T-helper 2 cell treated with Interferon-gamma antibody and Interleukin-4, amounts not matched to agents 5 μg/mL and 100 μg/mL, for 36 hours (primary cell): ENCODE results near the gene DNAH14.
"Not testable (repeated sequence)": the region's sequence is repeated elsewhere in the genome, so short reads cannot be mapped to it uniquely, and the experiment has no call there.

Source experiments
- DNase-seq: peaks from one replicate; pipeline ENCODE4 v3.0.0; 2021; ENCODE audit warnings: low spot score
- H3K27ac Mint-ChIP-seq: one replicate; pipeline ENCODE4 v1.8.0; 2021; ENCODE audit warnings: mild to moderate bottlenecking, mixed read lengths
- H3K27me3 Mint-ChIP-seq: one replicate; pipeline ENCODE4 v1.8.0; 2021; ENCODE audit warnings: low read depth, mixed read lengths
- H3K36me3 Mint-ChIP-seq: one replicate; pipeline ENCODE4 v1.8.0; 2021; ENCODE audit warnings: low read depth, mixed read lengths
- H3K4me1 Mint-ChIP-seq: one replicate; pipeline ENCODE4 v1.8.0; 2021; ENCODE audit warnings: low read depth, mixed read lengths
- H3K4me3 Mint-ChIP-seq: one replicate; pipeline ENCODE4 v1.8.0; 2022; ENCODE audit warnings: mild to moderate bottlenecking, moderate library complexity, mixed read lengths
- H3K9me3 Mint-ChIP-seq: one replicate; pipeline ENCODE4 v1.8.0; 2021; ENCODE audit warnings: mixed read lengths

DNAH14 gene

GRCh38 chr1:224995602-224996001 is 66.1 kb downstream of the DNAH14 start:
- DNase-seq = no peak
- Mint-ChIP-seq H3K27me3 (no peaks in the 10 kb centered on the region), H3K27ac (no peak overlapping the region), H3K4me1 (no peaks in the 10 kb centered on the region), H3K36me3 (no peaks in the 10 kb centered on the region), H3K4me3 (no peak overlapping the region), H3K9me3 (peaks cover 11% of the 10 kb centered on the region)

- Mint-ChIP-seq H3K27ac (no peak overlapping the region), H3K27me3 (no peaks in the 10 kb centered on the region), H3K4me3 (no peak overlapping the region), H3K4me1 (no peaks in the 10 kb centered on the region), H3K36me3 (no peaks in the 10 kb centered on the region), H3K9me3 (peaks cover 12% of the 10 kb centered on the region)
- no peak for DNase-seq
These were observed 66.8 kb downstream of the DNAH14 start for GRCh38 chr1:224996266-224996665.

GRCh38 chr1:224998185-224998584 is 68.7 kb downstream of the DNAH14 start:
- Mint-ChIP-seq H3K27me3 (no peaks in the 10 kb centered on the region), H3K4me1 (no peaks in the 10 kb centered on the region), H3K4me3 (no peak overlapping the region), H3K36me3 (no peaks in the 10 kb centered on the region), H3K9me3 (peaks cover 12% of the 10 kb centered on the region), H3K27ac (no peak overlapping the region)
- DNase-seq = no peak

GRCh38 chr1:225004396-225004795 is 74.9 kb downstream of the DNAH14 start:
- no peak overlapping the region for H3K4me3 Mint-ChIP-seq

GRCh38 chr1:225006352-225006751 is 76.9 kb downstream of the DNAH14 start:
- not testable (repeated sequence) for DNase-seq, H3K4me1 Mint-ChIP-seq, H3K36me3 Mint-ChIP-seq, H3K4me3 Mint-ChIP-seq, H3K27ac Mint-ChIP-seq, H3K27me3 Mint-ChIP-seq, H3K9me3 Mint-ChIP-seq

More at GRCh38 chr1:225004396-225004795, 74.9 kb downstream of the DNAH14 start:
- Mint-ChIP-seq H3K27ac (no peak overlapping the region), H3K4me1 (no peaks in the 10 kb centered on the region), H3K9me3 (peaks cover 4% of the 10 kb centered on the region), H3K36me3 (no peaks in the 10 kb centered on the region), H3K27me3 (no peaks in the 10 kb centered on the region)
- no peak for DNase-seq

- not testable (repeated sequence) for H3K9me3 Mint-ChIP-seq, H3K27ac Mint-ChIP-seq, H3K36me3 Mint-ChIP-seq, H3K4me1 Mint-ChIP-seq, DNase-seq, H3K4me3 Mint-ChIP-seq, H3K27me3 Mint-ChIP-seq
These were observed 78.6 kb downstream of the DNAH14 start for GRCh38 chr1:225008050-225008449.

GRCh38 chr1:225021037-225021436 is 91.6 kb downstream of the DNAH14 start:
- Mint-ChIP-seq H3K4me3 (no peak overlapping the region), H3K36me3 (no peaks in the 10 kb centered on the region), H3K9me3 (peaks cover 8% of the 10 kb centered on the region), H3K27ac (no peak overlapping the region), H3K4me1 (no peaks in the 10 kb centered on the region), H3K27me3 (no peaks in the 10 kb centered on the region)
- no peak for DNase-seq

GRCh38 chr1:225026701-225027100 is 97.2 kb downstream of the DNAH14 start:
- Mint-ChIP-seq H3K27me3 (no peaks in the 10 kb centered on the region), H3K9me3 (no peaks in the 10 kb centered on the region), H3K4me1 (no peaks in the 10 kb centered on the region), H3K36me3 (no peaks in the 10 kb centered on the region), H3K27ac (no peak overlapping the region), H3K4me3 (no peak overlapping the region)
- DNase-seq = no peak

- not testable (repeated sequence) for H3K4me3 Mint-ChIP-seq, H3K27me3 Mint-ChIP-seq, H3K4me1 Mint-ChIP-seq, H3K36me3 Mint-ChIP-seq, H3K27ac Mint-ChIP-seq, DNase-seq, H3K9me3 Mint-ChIP-seq
These were observed 107.0 kb downstream of the DNAH14 start for GRCh38 chr1:225036441-225036840.

- Mint-ChIP-seq H3K27me3 (no peaks in the 10 kb centered on the region), H3K9me3 (no peaks in the 10 kb centered on the region)
These were observed 112.8 kb downstream of the DNAH14 start for GRCh38 chr1:225042263-225042662.

GRCh38 chr1:225044258-225044657 is 114.8 kb downstream of the DNAH14 start:
- Mint-ChIP-seq H3K27me3 (no peaks in the 10 kb centered on the region), H3K27ac (no peak overlapping the region), H3K4me1 (no peaks in the 10 kb centered on the region), H3K9me3 (no peaks in the 10 kb centered on the region), H3K4me3 (no peak overlapping the region), H3K36me3 (no peaks in the 10 kb centered on the region)
- DNase-seq = no peak

More at GRCh38 chr1:225042263-225042662, 112.8 kb downstream of the DNAH14 start:
- no peaks in the 10 kb centered on the region for H3K4me1 Mint-ChIP-seq
- H3K4me3 Mint-ChIP-seq = no peak overlapping the region
- no peak for DNase-seq
- H3K27ac Mint-ChIP-seq = no peak overlapping the region
- H3K36me3 Mint-ChIP-seq = no peaks in the 10 kb centered on the region

GRCh38 chr1:225049594-225049993 is 120.1 kb downstream of the DNAH14 start:
- Mint-ChIP-seq H3K27ac (no peak overlapping the region), H3K4me1 (no peaks in the 10 kb centered on the region), H3K36me3 (no peaks in the 10 kb centered on the region), H3K9me3 (no peaks in the 10 kb centered on the region), H3K4me3 (no peak overlapping the region), H3K27me3 (no peaks in the 10 kb centered on the region)
- DNase-seq = no peak

GRCh38 chr1:225063722-225064121 is 134.2 kb downstream of the DNAH14 start:
- DNase-seq = no peak
- Mint-ChIP-seq H3K27ac (no peak overlapping the region), H3K4me3 (no peak overlapping the region), H3K9me3 (peaks cover 5% of the 10 kb centered on the region), H3K27me3 (no peaks in the 10 kb centered on the region), H3K36me3 (no peaks in the 10 kb centered on the region), H3K4me1 (no peaks in the 10 kb centered on the region)

GRCh38 chr1:225070972-225071371 is 141.5 kb downstream of the DNAH14 start:
- Mint-ChIP-seq H3K27ac (no peak overlapping the region), H3K36me3 (no peaks in the 10 kb centered on the region), H3K9me3 (peaks cover 34% of the 10 kb centered on the region), H3K27me3 (no peaks in the 10 kb centered on the region), H3K4me1 (no peaks in the 10 kb centered on the region), H3K4me3 (no peak overlapping the region)
- DNase-seq = no peak

- H3K27me3 Mint-ChIP-seq = no peaks in the 10 kb centered on the region
- H3K4me1 Mint-ChIP-seq = no peaks in the 10 kb centered on the region
- no peak overlapping the region for H3K27ac Mint-ChIP-seq
- no peaks in the 10 kb centered on the region for H3K9me3 Mint-ChIP-seq
- no peak for DNase-seq
- no peak overlapping the region for H3K4me3 Mint-ChIP-seq
- no peaks in the 10 kb centered on the region for H3K36me3 Mint-ChIP-seq
These were observed 167.7 kb downstream of the DNAH14 start for GRCh38 chr1:225097175-225097574.
